HepG2 (cell line): ENCODE data around the gene GPBAR1.

ENCODE experiments used
- ARHGAP35 ChIP-seq: sonication (generic); formaldehyde crosslinking; IDR thresholded peaks from 2 replicates; pipeline ENCODE4 v1.9.0; 2022; ENCODE audit warnings: mild to moderate bottlenecking, inconsistent platforms, moderate library complexity, missing genetic modification reagents, borderline replicate concordance
- CBFB ChIP-seq: sonication (generic); formaldehyde crosslinking; IDR thresholded peaks from 2 replicates; pipeline ENCODE4 v1.4.0; 2020; ENCODE audit warnings: missing genetic modification reagents
- CBX5 ChIP-seq: sonication (generic); formaldehyde crosslinking; IDR thresholded peaks from 2 replicates; pipeline ENCODE4 v1.4.0; 2020; ENCODE audit warnings: missing genetic modification reagents, borderline replicate concordance
- EP300 ChIP-seq, 3 experiments: sonication (generic) in 1 of 3; formaldehyde crosslinking in 1 of 3; IDR thresholded peaks; 2 replicates each; pipeline versions ENCODE4 v1.5.1 to v1.6.1; 2011 to 2020; ENCODE audit warnings: low read depth in 2 of 3, low read length in 2 of 3, borderline replicate concordance in 1 of 3, improper control_type of control experiment in 1 of 3, mild to moderate bottlenecking in 1 of 3, missing genetic modification reagents in 1 of 3, moderate library complexity in 1 of 3
- IRF2 ChIP-seq: IDR thresholded peaks from 2 replicates; pipeline ENCODE4 v1.6.1; 2018; ENCODE audit warnings: missing genetic modification reagents, missing compliant biosample characterization
- MTA1 ChIP-seq: sonication (generic); formaldehyde crosslinking; IDR thresholded peaks from 2 replicates; pipeline ENCODE4 v1.4.0; 2020; ENCODE audit warnings: missing genetic modification reagents, mild to moderate bottlenecking, borderline replicate concordance
- NBN ChIP-seq: fragments of 450-650 bp; conservative IDR thresholded peaks from 2 replicates; pipeline ENCODE4 v1.6.1; 2017
- SETDB1 ChIP-seq: sonication (generic); formaldehyde crosslinking; IDR thresholded peaks from 2 replicates; pipeline ENCODE4 v1.5.1; 2020; ENCODE audit warnings: missing genetic modification reagents, mild to moderate bottlenecking, borderline replicate concordance
- SOX6 ChIP-seq, 2 experiments: fragments of 450-650 bp in 1 of 2; sonication (generic) in 1 of 2; formaldehyde crosslinking in 1 of 2; IDR thresholded peaks; 2 replicates each; pipeline versions ENCODE4 v1.4.0 to v1.6.1; 2017 to 2020; ENCODE audit warnings: antibody characterized with exemption in 1 of 2, mild to moderate bottlenecking in 1 of 2, missing genetic modification reagents in 1 of 2
- ZC3H4 ChIP-seq: sonication (generic); formaldehyde crosslinking; IDR thresholded peaks from 2 replicates; pipeline ENCODE4 v1.4.0; 2020; ENCODE audit warnings: missing genetic modification reagents, borderline replicate concordance
- ZNF24 ChIP-seq: fragments of 450-650 bp; IDR thresholded peaks from 2 replicates; pipeline ENCODE4 v1.6.1; 2017; ENCODE audit warnings: antibody characterized with exemption, mild to moderate bottlenecking
- TF ChIP-seq, protein P1 (sequence below): sonication (generic); formaldehyde crosslinking; IDR thresholded peaks from 2 replicates; pipeline ENCODE4 v1.5.0; 2020; ENCODE audit warnings: mild to moderate bottlenecking, missing genetic modification reagents
- TF ChIP-seq, protein P2 (sequence below): sonication (generic); formaldehyde crosslinking; conservative IDR thresholded peaks from 2 replicates; pipeline ENCODE4 v1.8.0; 2022; ENCODE audit warnings: missing genetic modification reagents

DNA sequence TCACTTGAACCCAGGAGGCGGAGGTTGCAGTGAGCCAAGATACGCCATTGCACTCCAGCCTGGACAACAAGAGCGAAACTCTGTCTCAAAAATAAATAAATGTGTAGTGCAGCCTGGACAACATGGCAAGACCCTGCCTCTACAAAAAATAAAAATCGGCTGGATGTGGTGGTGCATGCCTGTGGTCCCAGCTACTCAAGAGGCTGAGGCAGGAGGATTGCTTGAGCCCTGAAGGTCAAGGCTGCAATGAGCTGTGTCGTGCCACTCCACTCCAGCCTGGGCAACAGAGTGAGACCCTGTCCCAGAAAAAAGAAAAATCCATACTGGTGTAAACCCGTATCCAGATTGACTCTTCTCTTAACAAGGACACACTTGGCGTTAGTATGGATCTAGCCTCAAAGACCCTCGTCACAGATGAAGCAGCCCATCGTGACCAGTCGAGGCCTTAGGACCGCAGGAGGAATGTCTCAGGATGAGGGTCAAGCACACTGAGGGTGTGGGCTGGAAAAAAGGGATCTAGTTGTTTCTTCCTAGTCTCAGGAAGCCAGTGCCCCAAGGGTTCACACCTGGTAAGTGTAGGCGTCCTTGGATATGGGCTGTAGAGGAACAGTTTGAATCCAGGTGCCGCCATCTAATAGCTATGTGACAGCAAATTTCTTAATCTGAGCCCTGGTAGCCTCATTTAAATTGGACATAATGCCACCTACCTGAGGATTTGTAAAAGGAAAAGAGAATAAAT is 4.0 kb upstream of the GPBAR1 start:
- TF ChIP-seq CBX5 (CRISPR knock-in tag): no peak
- TF ChIP-seq ZC3H4: no peak
- TF ChIP-seq MTA1 (CRISPR knock-in tag): no peak
- no peak for TF ChIP-seq ARHGAP35 (CRISPR knock-in tag)
- no peak for TF ChIP-seq ZNF24
- TF ChIP-seq SOX6 (IDR thresholded peaks at IDR 0.05): no peak
- TF ChIP-seq SOX6 (CRISPR knock-in tag; IDR thresholded peaks at IDR 0.05): no peak
- TF ChIP-seq, protein P1, sequence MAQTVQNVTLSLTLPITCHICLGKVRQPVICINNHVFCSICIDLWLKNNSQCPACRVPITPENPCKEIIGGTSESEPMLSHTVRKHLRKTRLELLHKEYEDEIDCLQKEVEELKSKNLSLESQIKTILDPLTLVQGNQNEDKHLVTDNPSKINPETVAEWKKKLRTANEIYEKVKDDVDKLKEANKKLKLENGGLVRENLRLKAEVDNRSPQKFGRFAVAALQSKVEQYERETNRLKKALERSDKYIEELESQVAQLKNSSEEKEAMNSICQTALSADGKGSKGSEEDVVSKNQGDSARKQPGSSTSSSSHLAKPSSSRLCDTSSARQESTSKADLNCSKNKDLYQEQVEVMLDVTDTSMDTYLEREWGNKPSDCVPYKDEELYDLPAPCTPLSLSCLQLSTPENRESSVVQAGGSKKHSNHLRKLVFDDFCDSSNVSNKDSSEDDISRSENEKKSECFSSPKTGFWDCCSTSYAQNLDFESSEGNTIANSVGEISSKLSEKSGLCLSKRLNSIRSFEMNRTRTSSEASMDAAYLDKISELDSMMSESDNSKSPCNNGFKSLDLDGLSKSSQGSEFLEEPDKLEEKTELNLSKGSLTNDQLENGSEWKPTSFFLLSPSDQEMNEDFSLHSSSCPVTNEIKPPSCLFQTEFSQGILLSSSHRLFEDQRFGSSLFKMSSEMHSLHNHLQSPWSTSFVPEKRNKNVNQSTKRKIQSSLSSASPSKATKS (CRISPR knock-in tag): no peak
- no peak for TF ChIP-seq CBFB (CRISPR knock-in tag)
- no peak for TF ChIP-seq SETDB1
- no peak for TF ChIP-seq EP300 (IDR thresholded peaks at IDR 0.05; ENCODE audit: low read depth in 2 of 2, low read length in 2 of 2)
- TF ChIP-seq EP300 (CRISPR knock-in tag; IDR thresholded peaks at IDR 0.05; ENCODE audit: borderline replicate concordance): no peak
- TF ChIP-seq, protein P2, sequence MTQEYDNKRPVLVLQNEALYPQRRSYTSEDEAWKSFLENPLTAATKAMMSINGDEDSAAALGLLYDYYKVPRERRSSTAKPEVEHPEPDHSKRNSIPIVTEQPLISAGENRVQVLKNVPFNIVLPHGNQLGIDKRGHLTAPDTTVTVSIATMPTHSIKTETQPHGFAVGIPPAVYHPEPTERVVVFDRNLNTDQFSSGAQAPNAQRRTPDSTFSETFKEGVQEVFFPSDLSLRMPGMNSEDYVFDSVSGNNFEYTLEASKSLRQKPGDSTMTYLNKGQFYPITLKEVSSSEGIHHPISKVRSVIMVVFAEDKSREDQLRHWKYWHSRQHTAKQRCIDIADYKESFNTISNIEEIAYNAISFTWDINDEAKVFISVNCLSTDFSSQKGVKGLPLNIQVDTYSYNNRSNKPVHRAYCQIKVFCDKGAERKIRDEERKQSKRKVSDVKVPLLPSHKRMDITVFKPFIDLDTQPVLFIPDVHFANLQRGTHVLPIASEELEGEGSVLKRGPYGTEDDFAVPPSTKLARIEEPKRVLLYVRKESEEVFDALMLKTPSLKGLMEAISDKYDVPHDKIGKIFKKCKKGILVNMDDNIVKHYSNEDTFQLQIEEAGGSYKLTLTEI: no peak
- no peak for TF ChIP-seq IRF2 (CRISPR knock-in tag)
- TF ChIP-seq NBN: no peak
